ENCODE measurements around the gene HK3.
A peak's percentile ranks its signal among the peaks of the same experiment; 100 is the strongest.

Gene HK3

GRCh38 chr5:176878906-176879662 is 20.1 kb downstream of the HK3 start:
- Histone ChIP-seq H3K9ac (ENCODE audit: low read depth, low read length, poor library complexity) (peak overlapping the region; percentile 34), H3K27me3 (ENCODE audit: control insufficient read depth in 3 of 3, insufficient read depth in 3 of 3, low read depth in 1 of 3, low read length in 3 of 3) (peaks cover 0 to 45% (median 0%) of the 10 kb centered on the region in 3 experiments), H3K27ac (replicated peaks; ENCODE audit: low read length) (no peak overlapping the region), H3K36me3 (replicated peaks in 1 of 2; ENCODE audit: control insufficient read depth in 2 of 2, insufficient read depth in 2 of 2, low read length in 2 of 2) (no peaks in the 10 kb centered on the region), H3K4ac (ENCODE audit: low read length) (no peak overlapping the region), H2BK15ac (ENCODE audit: low read length) (peak overlapping the region; percentile 62), H3K4me1 (ENCODE audit: control insufficient read depth in 2 of 2, insufficient read depth in 1 of 2, low read depth in 1 of 2, low read length in 2 of 2) (peaks cover 14 to 27% of the 10 kb centered on the region in 2 donors), H3K18ac (ENCODE audit: low read length) (peak overlapping the region; percentile 77), H2BK120ac (ENCODE audit: low read depth, low read length) (no peak overlapping the region), H2BK5ac (ENCODE audit: low read length) (peak overlapping the region; percentile 35), H2AFZ (ENCODE audit: low read length) (peak overlapping the region; percentile 31), H4K91ac (ENCODE audit: low read depth, low read length, poor library complexity) (no peak overlapping the region), H3K79me1 (ENCODE audit: low read depth, low read length) (no peaks in the 10 kb centered on the region), H4K8ac (ENCODE audit: low read depth, low read length) (no peak overlapping the region), H2BK12ac (ENCODE audit: low read length) (no peak overlapping the region), H3K9me3 (replicated peaks in 1 of 2; ENCODE audit: control insufficient read depth in 2 of 2, insufficient read depth in 1 of 2, low read depth in 1 of 2, low read length in 2 of 2) (no peaks in the 10 kb centered on the region), H2AK5ac (ENCODE audit: low read depth, low read length) (peak overlapping the region; percentile 88), H3K4me3 (ENCODE audit: low read length in 2 of 2) (no peak overlapping the region), H3K23ac (ENCODE audit: low read depth, low read length, poor library complexity) (no peak overlapping the region), H3K14ac (ENCODE audit: low read length) (no peak overlapping the region), H3K4me2 (ENCODE audit: insufficient read depth, low read length, poor library complexity, severe bottlenecking) (no peak overlapping the region)
- WGBS, 2 donors (ENCODE audit: extremely low coverage in 2 of 2, insufficient read length in 2 of 2, insufficient replicate concordance in 1 of 2), result no CpG with 5 or more reads among the region's 23 CpGs
- no peak for DNase-seq (ENCODE audit: low spot score)

DNA sequence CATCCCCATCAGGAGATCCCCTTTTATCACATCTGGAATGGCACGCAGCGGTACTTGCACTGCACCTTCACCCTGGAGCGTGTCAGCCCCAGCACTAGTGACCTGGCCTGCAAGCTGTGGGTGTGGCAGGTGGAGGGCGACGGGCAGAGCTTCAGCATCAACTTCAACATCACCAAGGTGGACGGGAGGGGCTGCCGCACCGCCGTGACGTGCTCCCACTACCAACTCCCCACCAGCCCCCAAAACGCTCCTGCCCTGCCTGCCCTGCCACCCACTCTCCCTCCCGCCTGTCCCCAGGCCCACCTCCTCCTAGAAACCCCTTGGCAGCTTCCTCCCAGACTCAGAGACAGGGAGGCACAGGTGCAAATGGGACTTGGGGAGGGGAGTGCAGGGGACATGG is 20.7 kb downstream of the HK3 start:
- Histone ChIP-seq H4K8ac (ENCODE audit: low read depth, low read length) (no peak overlapping the region), H4K91ac (ENCODE audit: low read depth, low read length, poor library complexity) (no peak overlapping the region), H2BK120ac (ENCODE audit: low read depth, low read length) (no peak overlapping the region), H3K4me3 (ENCODE audit: low read length in 2 of 2) (no peak overlapping the region), H3K27ac (replicated peaks; ENCODE audit: low read length) (no peak overlapping the region), H2AK5ac (ENCODE audit: low read depth, low read length) (peak overlapping the region; percentile 96), H2AFZ (ENCODE audit: low read length) (no peak overlapping the region), H3K18ac (ENCODE audit: low read length) (peak overlapping the region; percentile 77), H3K9me3 (replicated peaks in 1 of 2; ENCODE audit: control insufficient read depth in 2 of 2, insufficient read depth in 1 of 2, low read depth in 1 of 2, low read length in 2 of 2) (no peaks in the 10 kb centered on the region), H3K36me3 (replicated peaks in 1 of 2; ENCODE audit: control insufficient read depth in 2 of 2, insufficient read depth in 2 of 2, low read length in 2 of 2) (no peaks in the 10 kb centered on the region), H3K4me2 (ENCODE audit: insufficient read depth, low read length, poor library complexity, severe bottlenecking) (no peak overlapping the region), H3K79me1 (ENCODE audit: low read depth, low read length) (no peaks in the 10 kb centered on the region), H3K4me1 (ENCODE audit: control insufficient read depth in 2 of 2, insufficient read depth in 1 of 2, low read depth in 1 of 2, low read length in 2 of 2) (peaks cover 17 to 21% of the 10 kb centered on the region in 2 donors), H3K27me3 (ENCODE audit: control insufficient read depth in 3 of 3, insufficient read depth in 3 of 3, low read depth in 1 of 3, low read length in 3 of 3) (peaks cover 0 to 52% (median 0%) of the 10 kb centered on the region in 3 experiments), H2BK15ac (ENCODE audit: low read length) (peak overlapping the region; percentile 62), H3K14ac (ENCODE audit: low read length) (no peak overlapping the region), H3K23ac (ENCODE audit: low read depth, low read length, poor library complexity) (peak overlapping the region; percentile 95), H2BK12ac (ENCODE audit: low read length) (peak overlapping the region; percentile 82), H3K4ac (ENCODE audit: low read length) (no peak overlapping the region), H3K9ac (ENCODE audit: low read depth, low read length, poor library complexity) (no peak overlapping the region), H2BK5ac (ENCODE audit: low read length) (peak overlapping the region; percentile 35)
- DNase-seq (ENCODE audit: low spot score), result no peak
- WGBS, 2 donors (ENCODE audit: extremely low coverage in 2 of 2, insufficient read length in 2 of 2, insufficient replicate concordance in 1 of 2), result no CpG with 5 or more reads among the region's 12 CpGs

DNA sequence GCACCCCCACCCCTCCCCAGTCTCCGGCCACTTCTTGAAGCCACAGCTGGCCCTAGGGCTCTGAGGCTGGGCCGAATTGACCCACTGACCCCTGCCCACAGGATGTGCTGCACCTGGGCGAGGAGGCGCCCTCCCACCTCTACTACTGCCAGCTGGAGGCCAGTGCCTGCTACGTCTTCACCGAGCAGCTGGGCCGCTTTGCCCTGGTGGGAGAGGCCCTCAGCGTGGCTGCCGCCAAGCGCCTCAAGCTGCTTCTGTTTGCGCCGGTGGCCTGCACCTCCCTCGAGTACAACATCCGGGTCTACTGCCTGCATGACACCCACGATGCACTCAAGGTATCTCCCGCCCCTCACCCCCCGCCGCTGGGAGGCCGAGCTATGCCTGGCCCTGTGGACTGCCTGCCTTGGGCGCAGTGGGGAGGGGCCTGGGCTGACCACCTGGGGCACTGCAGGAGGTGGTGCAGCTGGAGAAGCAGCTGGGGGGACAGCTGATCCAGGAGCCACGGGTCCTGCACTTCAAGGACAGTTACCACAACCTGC is 21.3 kb downstream of the HK3 start:
- Histone ChIP-seq H3K27ac (replicated peaks; ENCODE audit: low read length) (no peak overlapping the region), H3K36me3 (replicated peaks in 1 of 2; ENCODE audit: control insufficient read depth in 2 of 2, insufficient read depth in 2 of 2, low read length in 2 of 2) (no peaks in the 10 kb centered on the region), H3K23ac (ENCODE audit: low read depth, low read length, poor library complexity) (no peak overlapping the region), H2BK15ac (ENCODE audit: low read length) (no peak overlapping the region), H2AK5ac (ENCODE audit: low read depth, low read length) (peak overlapping the region; percentile 96), H3K9ac (ENCODE audit: low read depth, low read length, poor library complexity) (peak overlapping the region; percentile 56), H2BK5ac (ENCODE audit: low read length) (no peak overlapping the region), H3K4me2 (ENCODE audit: insufficient read depth, low read length, poor library complexity, severe bottlenecking) (no peak overlapping the region), H3K27me3 (ENCODE audit: control insufficient read depth in 3 of 3, insufficient read depth in 3 of 3, low read depth in 1 of 3, low read length in 3 of 3) (peaks cover 0 to 57% (median 0%) of the 10 kb centered on the region in 3 experiments), H2BK12ac (ENCODE audit: low read length) (peak overlapping the region; percentile 93), H3K4ac (ENCODE audit: low read length) (no peak overlapping the region), H2BK120ac (ENCODE audit: low read depth, low read length) (peak overlapping the region; percentile 43), H2AFZ (ENCODE audit: low read length) (no peak overlapping the region), H4K8ac (ENCODE audit: low read depth, low read length) (no peak overlapping the region), H3K79me1 (ENCODE audit: low read depth, low read length) (no peaks in the 10 kb centered on the region), H4K91ac (ENCODE audit: low read depth, low read length, poor library complexity) (no peak overlapping the region), H3K18ac (ENCODE audit: low read length) (peak overlapping the region; percentile 93), H3K14ac (ENCODE audit: low read length) (peak overlapping the region; percentile 87), H3K4me3 (ENCODE audit: low read length in 2 of 2) (no peak overlapping the region), H3K9me3 (replicated peaks in 1 of 2; ENCODE audit: control insufficient read depth in 2 of 2, insufficient read depth in 1 of 2, low read depth in 1 of 2, low read length in 2 of 2) (no peaks in the 10 kb centered on the region), H3K4me1 (ENCODE audit: control insufficient read depth in 2 of 2, insufficient read depth in 1 of 2, low read depth in 1 of 2, low read length in 2 of 2) (peaks cover 15 to 18% of the 10 kb centered on the region in 2 donors)
- no CpG with 5 or more reads among the region's 21 CpGs for WGBS, 2 donors (ENCODE audit: extremely low coverage in 2 of 2, insufficient read length in 2 of 2, insufficient replicate concordance in 1 of 2)
- DNase-seq (ENCODE audit: low spot score), result no peak

Data from neuronal stem cell (in vitro differentiated cells).